MM.1S (cell line): Measurements from ENCODE around the gene ATF3.

Experiments used
- DNase-seq: peaks from one replicate; pipeline ENCODE4 v3.0.0-alpha.2; 2015
- H2AFZ ChIP-seq: fragments of 300-600 bp; sonication (generic); 2 replicates; pipeline ENCODE4 v1.6.0; 2016; ENCODE audit warnings: antibody characterized with exemption, low read length
- H3F3A ChIP-seq: fragments of 300-600 bp; sonication (generic); 2 replicates; pipeline ENCODE4 v1.6.1; 2016; ENCODE audit warnings: mild to moderate bottlenecking, antibody characterized with exemption, low read length, moderate library complexity, mixed read lengths; ENCODE audit not compliant: insufficient read depth
- H3K27ac ChIP-seq: fragments of 300-600 bp; sonication (generic); 2 replicates; pipeline ENCODE4 v1.5.1; 2016; ENCODE audit warnings: mild to moderate bottlenecking, low read length
- H3K27me3 ChIP-seq: fragments of 300-600 bp; sonication (generic); replicated peaks from 2 replicates; pipeline ENCODE4 v1.6.0; 2016; ENCODE audit warnings: low read length; ENCODE audit not compliant: insufficient read depth
- H3K36me3 ChIP-seq: fragments of 300-600 bp; sonication (generic); replicated peaks from 2 replicates; pipeline ENCODE4 v1.6.1; 2016; ENCODE audit warnings: mild to moderate bottlenecking, low read length, mixed read lengths; ENCODE audit not compliant: insufficient read depth
- H3K4me1 ChIP-seq: fragments of 300-600 bp; sonication (generic); 2 replicates; pipeline ENCODE4 v1.6.1; 2016; ENCODE audit warnings: low read length, mixed read lengths
- H3K4me2 ChIP-seq: fragments of 300-600 bp; sonication (generic); 2 replicates; pipeline ENCODE4 v1.6.0; 2016; ENCODE audit warnings: low read depth, low read length
- H3K4me3 ChIP-seq: fragments of 300-600 bp; sonication (generic); 2 replicates; pipeline ENCODE4 v1.5.1; 2016; ENCODE audit warnings: low read length, mixed read lengths
- H3K79me2 ChIP-seq: fragments of 300-600 bp; sonication (generic); 2 replicates; pipeline ENCODE4 v1.6.1; 2016; ENCODE audit warnings: mixed run types, low read length, mixed read lengths
- H3K9ac ChIP-seq: fragments of 300-600 bp; sonication (generic); 2 replicates; pipeline ENCODE4 v1.6.1; 2016; ENCODE audit warnings: low read length, mixed read lengths
- H3K9me2 ChIP-seq: fragments of 300-600 bp; sonication (generic); replicated peaks from 2 replicates; pipeline ENCODE4 v1.6.1; 2016; ENCODE audit warnings: mild to moderate bottlenecking, low read length, mixed read lengths; ENCODE audit not compliant: insufficient read depth
- H3K9me3 ChIP-seq: fragments of 300-600 bp; sonication (generic); replicated peaks from 2 replicates; pipeline ENCODE4 v1.6.1; 2016; ENCODE audit warnings: mild to moderate bottlenecking, low read length, mixed read lengths; ENCODE audit not compliant: insufficient read depth
- H4K20me1 ChIP-seq: fragments of 300-600 bp; sonication (generic); 2 replicates; pipeline ENCODE4 v1.6.1; 2016; ENCODE audit warnings: mild to moderate bottlenecking, low read length, moderate library complexity, mixed read lengths; ENCODE audit not compliant: insufficient read depth
- EZH2 ChIP-seq: fragments of 300-600 bp; sonication (generic); optimal IDR thresholded peaks from 2 replicates; pipeline ENCODE3; 2017; ENCODE audit warnings: low read depth, mild to moderate bottlenecking, antibody characterized with exemption, low read length, mixed read lengths
- EZH2phosphoT487 ChIP-seq: fragments of 300-600 bp; sonication (generic); IDR thresholded peaks from 2 replicates; pipeline ENCODE4 v1.6.1; 2018; ENCODE audit warnings: antibody characterized with exemption, low read length
- TF ChIP-seq, protein P1 (sequence below): fragments of 300-600 bp; sonication (generic); IDR thresholded peaks from 2 replicates; pipeline ENCODE4 v1.5.1; 2016; ENCODE audit warnings: antibody characterized with exemption, low read length, mixed read lengths

ATF3 gene

DNA sequence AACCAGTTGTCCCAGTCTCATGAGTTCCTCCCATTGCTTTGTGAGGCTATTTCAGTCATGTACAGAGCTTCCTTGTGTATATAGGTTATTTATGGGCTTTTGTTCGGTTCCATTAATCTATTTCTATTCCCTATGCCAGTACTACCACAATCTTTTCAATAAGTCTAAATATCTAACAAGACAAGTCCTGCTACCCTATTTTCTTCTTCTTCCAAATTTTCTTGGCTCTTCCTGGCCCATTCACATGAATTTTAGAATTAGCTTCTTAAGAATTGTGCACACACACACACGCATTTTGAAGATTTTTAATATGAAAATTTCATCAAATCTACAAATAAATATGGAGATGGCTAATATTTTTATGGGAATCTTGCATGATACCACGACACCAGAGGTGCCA is 33.8 kb upstream of the ATF3 start:
- H3K4me2 ChIP-seq: no peak overlapping the region
- H3F3A ChIP-seq: no peaks in the 10 kb centered on the region
- no peak for TF ChIP-seq EZH2
- TF ChIP-seq EZH2phosphoT487: no peak
- TF ChIP-seq, protein P1, sequence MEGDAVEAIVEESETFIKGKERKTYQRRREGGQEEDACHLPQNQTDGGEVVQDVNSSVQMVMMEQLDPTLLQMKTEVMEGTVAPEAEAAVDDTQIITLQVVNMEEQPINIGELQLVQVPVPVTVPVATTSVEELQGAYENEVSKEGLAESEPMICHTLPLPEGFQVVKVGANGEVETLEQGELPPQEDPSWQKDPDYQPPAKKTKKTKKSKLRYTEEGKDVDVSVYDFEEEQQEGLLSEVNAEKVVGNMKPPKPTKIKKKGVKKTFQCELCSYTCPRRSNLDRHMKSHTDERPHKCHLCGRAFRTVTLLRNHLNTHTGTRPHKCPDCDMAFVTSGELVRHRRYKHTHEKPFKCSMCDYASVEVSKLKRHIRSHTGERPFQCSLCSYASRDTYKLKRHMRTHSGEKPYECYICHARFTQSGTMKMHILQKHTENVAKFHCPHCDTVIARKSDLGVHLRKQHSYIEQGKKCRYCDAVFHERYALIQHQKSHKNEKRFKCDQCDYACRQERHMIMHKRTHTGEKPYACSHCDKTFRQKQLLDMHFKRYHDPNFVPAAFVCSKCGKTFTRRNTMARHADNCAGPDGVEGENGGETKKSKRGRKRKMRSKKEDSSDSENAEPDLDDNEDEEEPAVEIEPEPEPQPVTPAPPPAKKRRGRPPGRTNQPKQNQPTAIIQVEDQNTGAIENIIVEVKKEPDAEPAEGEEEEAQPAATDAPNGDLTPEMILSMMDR: no peak
- no peaks in the 10 kb centered on the region for H3K9me2 ChIP-seq
- no peak overlapping the region for H2AFZ ChIP-seq
- no peak for DNase-seq
- no peaks in the 10 kb centered on the region for H3K79me2 ChIP-seq
- no peak overlapping the region for H3K27ac ChIP-seq
- no peaks in the 10 kb centered on the region for H3K36me3 ChIP-seq
- H3K4me3 ChIP-seq: no peak overlapping the region
- H3K9ac ChIP-seq: no peak overlapping the region
- no peaks in the 10 kb centered on the region for H3K4me1 ChIP-seq
- H3K9me3 ChIP-seq: no peaks in the 10 kb centered on the region
- peaks cover 19% of the 10 kb centered on the region; the same call in 1 of the 2 replicates for H3K27me3 ChIP-seq
- H4K20me1 ChIP-seq: no peaks in the 10 kb centered on the region

DNA sequence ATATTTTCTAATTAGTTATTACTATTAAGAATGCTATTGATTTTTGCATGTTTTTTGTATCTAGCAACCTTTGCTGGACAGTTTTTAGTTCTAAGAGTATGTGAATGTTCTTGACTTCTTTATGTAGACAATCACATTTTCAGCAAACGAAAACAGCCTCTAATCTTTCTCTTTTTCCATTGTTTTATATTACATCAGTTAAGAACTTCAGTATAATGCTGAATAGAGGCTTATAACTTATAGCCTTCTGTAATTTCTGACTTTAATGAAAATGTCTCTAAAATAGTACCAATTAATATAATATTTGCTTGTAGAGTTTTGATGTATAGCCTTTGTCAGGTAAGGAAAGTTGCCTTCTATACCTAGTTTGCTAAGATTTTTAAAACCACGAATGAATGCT is 33.2 kb upstream of the ATF3 start:
- Histone ChIP-seq H3K4me1 (no peaks in the 10 kb centered on the region), H3K79me2 (no peaks in the 10 kb centered on the region), H3K9me3 (no peaks in the 10 kb centered on the region), H3K4me2 (no peak overlapping the region), H4K20me1 (no peaks in the 10 kb centered on the region), H3K27ac (no peak overlapping the region), H3K36me3 (no peaks in the 10 kb centered on the region), H2AFZ (no peak overlapping the region), H3K9ac (no peak overlapping the region), H3K4me3 (no peak overlapping the region), H3K9me2 (no peaks in the 10 kb centered on the region), H3F3A (no peaks in the 10 kb centered on the region), H3K27me3 (peaks cover 13% of the 10 kb centered on the region; the same call in 1 of the 2 replicates)
- TF ChIP-seq, protein P1: no peak
- no peak for TF ChIP-seq EZH2phosphoT487
- no peak for TF ChIP-seq EZH2
- no peak for DNase-seq

DNA sequence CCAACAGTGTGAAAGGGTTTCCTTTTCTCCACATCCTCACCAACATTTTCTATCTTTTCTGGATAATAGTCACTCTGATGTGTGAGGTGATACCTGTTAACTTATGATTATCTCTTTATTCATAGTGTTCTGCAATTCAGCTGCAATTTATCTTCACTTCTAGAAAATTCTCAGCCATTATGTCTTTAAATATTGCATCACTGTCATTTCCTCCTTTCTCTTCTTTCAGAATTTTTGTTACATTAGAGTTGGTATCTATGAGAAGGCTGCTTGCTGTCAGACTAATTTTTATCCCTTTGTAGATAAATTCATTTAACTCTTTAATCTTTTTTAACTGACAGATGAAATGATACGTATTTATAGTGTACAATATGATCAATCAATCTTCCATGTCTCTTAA is 30.5 kb upstream of the ATF3 start:
- TF ChIP-seq, protein P1: no peak
- TF ChIP-seq EZH2: no peak
- no peak for TF ChIP-seq EZH2phosphoT487
- Histone ChIP-seq H3K9me2 (no peaks in the 10 kb centered on the region), H4K20me1 (no peaks in the 10 kb centered on the region), H3F3A (no peaks in the 10 kb centered on the region), H3K79me2 (no peaks in the 10 kb centered on the region), H3K4me2 (no peak overlapping the region), H3K4me3 (no peak overlapping the region), H3K4me1 (no peaks in the 10 kb centered on the region), H3K27me3 (peaks cover 7% of the 10 kb centered on the region; the same call in 1 of the 2 replicates), H3K9me3 (no peaks in the 10 kb centered on the region), H2AFZ (no peak overlapping the region), H3K36me3 (no peaks in the 10 kb centered on the region), H3K9ac (no peak overlapping the region), H3K27ac (no peak overlapping the region)
- no peak for DNase-seq
